SKM-1 (cell line): Measurements from ENCODE around the gene OXSR1.
"Not testable (repeated sequence)": the region's sequence is repeated elsewhere in the genome, so short reads cannot be mapped to it uniquely, and the experiment has no call there.

ENCODE experiments used
- DNase-seq: peaks from one replicate; lab custom pipeline; 2025; ENCODE audit not compliant: unreplicated experiment; lab: John Stamatoyannopoulos, UW

Gene OXSR1

DNA sequence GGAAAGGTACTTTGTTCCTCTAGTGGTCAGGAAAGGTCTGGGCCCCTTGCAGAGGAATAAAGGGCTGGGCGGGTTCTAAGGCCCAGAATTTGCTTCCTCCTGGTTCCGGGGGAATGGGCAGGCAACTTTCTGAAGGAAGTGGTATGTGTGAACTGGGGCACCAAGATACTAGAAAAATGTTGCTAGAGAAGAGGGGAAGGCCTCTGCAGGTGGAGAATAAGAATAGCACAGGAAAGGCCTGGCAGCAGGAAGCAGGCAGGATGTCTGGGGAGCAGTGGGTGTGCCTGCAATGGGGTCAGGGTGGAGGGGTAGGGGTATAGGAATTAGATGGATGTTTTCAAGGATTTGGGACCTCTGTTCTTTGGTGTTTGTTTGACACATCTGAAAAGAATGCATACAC lies 102.3 kb downstream of the OXSR1 start:
- DNase-seq = no peak

DNA sequence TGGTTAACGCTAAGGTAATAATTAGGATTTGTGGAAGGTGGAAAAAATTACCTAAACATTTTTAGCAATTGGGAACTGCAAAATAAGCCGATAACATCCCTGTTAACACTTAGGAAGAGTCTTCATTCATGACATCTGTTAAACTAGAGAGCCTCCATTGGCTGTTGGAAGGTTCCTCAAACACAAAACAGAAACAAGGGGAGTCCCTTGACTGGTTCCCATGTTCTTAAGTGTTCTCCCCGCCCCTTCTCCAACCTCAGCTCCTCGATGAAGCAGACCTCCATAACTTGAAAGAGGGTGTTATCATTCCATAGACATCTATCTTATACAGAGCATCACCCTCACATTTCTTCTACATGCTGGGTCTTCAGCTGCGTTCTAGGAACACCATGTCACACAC lies 102.8 kb downstream of the OXSR1 start:
- DNase-seq = no peak

DNA sequence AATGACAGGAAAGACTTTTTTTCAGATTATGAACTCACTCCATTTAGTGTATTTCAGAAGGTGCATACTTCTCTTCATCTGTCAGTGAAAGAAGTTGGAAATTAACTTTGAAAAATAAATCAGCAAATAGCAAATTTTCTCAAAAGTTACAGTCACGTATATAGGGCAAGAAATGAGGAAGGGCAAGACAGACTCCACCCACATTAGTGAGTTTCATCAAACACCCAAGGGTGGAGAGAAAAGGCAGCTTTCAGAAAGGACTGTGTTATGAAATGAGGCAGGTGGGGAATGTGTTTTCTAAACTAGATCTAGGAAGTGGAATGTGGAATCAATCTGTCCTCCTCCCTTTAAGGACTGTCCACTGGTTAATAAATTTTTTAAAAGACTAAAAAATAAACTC lies 103.2 kb downstream of the OXSR1 start:
- peak; percentile 53 for DNase-seq

DNA sequence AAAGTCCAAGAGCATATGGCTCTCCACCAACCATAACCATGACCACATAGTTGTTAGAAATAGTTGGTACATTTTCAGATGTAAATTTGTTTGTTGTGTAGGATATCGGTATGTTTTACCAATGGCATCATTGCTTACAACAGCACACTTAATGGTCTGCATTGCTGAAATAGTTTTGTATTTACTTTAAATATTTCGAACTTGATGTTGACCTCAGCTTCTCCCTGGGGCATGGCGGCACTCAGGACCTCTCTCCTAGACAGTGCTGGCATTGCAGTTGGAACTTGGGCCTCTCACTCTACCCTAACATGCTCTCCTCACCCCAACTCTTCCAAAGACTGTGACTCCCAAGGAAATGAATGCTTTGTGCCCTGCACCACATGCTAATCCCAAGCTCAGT lies 105.3 kb downstream of the OXSR1 start:
- no peak for DNase-seq

DNA sequence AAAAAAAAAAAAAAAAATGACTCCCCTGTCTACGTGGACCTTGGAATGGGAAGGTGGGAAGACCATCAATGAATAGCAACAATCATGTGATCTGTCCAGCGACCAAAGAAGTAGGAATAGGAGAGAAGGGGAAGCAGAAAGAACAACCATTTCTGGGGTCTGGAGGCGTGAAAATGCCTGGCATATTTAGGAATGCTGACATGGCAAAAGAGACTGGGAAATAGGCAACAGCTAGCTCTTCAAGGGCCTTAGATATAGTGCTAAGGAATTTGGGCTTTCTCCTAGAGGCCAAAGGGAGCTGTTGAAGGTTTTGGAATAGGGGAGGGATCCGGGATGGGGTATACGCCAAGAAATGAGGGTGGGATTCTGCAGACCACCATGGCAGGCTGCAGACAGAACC lies 106.2 kb downstream of the OXSR1 start:
- no peak for DNase-seq

DNA sequence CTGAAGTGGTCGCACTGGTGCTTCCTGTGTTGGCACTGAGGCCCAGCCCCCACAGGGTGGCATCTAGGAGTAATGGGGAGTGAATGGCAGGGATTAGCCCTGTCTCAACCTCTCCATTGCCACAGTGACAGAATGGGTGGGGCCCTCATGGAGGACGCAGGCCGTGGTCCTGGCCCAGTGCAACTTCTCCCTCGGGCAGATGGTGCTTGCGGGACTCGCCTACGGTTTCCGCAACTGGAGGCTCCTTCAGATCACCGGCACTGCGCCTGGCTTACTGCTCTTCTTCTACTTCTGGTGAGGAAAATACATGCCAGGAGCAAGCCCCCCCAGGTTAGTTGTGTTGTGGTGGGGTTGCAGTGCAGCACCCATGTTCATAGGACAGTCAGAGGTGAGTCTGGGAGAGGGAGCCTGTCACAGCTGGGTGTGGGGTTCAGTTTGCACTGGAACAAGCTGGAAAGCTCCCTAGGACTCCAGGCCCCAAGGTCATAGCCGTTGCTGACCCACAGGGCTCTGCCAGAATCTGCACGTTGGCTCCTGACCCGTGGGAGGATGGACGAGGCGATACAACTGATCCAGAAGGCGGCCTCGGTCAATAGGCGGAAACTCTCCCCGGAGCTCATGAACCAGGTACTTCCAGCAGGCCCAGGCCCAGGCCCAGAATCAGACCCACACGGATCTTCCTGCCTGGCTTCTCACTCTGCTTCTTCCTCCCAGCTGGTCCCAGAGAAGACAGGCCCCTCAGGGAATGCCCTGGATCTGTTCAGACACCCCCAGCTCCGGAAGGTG lies 109.7 kb downstream of the OXSR1 start:
- DNase-seq = no peak

DNA sequence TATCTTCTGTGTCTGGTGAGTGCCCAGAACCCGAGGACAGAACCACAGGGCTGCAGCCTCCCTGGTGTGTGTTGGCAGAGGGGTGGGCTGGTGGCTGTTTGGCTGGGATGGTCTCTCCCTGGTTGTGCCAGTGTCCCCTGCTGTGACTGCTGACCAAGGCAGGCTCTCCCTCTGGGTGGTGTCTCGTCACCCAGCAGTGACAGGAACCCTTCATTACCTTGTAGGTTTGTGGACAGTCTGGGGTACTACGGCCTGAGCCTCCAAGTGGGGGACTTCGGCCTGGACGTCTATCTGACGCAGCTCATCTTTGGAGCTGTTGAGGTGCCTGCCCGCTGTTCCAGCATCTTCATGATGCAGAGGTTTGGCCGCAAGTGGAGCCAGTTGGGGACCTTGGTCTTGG lies 110.3 kb downstream of the OXSR1 start:
- DNase-seq = no peak

DNA sequence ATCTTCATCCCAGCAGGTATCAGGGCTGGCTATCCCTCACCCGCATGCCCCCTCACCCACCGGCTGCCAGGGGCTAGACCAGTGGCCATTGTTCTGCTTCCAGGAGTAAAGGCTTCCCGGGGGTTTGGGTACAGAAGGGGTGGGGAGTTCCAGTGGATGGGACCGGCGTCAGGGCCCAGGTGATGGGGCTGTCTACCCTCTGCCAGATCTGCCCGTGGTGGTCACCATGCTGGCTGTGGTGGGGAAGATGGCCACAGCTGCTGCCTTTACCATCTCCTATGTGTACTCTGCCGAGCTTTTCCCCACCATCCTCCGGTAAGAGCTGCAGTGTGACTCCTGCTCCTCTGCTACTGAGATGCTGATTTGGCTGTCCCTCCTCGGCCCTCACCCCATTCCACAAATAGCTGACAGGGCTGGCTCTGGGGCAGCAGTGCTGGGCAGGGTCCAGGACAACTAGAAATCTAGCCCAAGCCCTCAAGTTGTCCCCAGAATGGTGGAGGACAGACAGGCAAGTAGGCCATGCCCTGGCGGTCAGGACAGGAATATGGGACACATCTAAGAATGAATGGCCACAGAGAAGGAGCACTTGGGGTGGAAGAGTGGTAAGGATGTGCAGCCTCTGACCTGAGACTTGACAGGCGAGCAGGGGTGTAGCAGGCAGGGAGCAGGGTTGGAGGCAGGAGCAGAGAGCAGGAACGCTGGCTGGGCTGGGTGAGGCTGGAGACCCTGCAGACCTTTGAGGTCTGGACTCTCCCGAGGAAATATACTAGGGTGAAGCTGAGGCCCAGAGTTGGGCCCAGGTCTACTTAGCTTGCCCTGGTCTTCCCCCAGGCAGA lies 111.0 kb downstream of the OXSR1 start:
- DNase-seq = no peak

DNA sequence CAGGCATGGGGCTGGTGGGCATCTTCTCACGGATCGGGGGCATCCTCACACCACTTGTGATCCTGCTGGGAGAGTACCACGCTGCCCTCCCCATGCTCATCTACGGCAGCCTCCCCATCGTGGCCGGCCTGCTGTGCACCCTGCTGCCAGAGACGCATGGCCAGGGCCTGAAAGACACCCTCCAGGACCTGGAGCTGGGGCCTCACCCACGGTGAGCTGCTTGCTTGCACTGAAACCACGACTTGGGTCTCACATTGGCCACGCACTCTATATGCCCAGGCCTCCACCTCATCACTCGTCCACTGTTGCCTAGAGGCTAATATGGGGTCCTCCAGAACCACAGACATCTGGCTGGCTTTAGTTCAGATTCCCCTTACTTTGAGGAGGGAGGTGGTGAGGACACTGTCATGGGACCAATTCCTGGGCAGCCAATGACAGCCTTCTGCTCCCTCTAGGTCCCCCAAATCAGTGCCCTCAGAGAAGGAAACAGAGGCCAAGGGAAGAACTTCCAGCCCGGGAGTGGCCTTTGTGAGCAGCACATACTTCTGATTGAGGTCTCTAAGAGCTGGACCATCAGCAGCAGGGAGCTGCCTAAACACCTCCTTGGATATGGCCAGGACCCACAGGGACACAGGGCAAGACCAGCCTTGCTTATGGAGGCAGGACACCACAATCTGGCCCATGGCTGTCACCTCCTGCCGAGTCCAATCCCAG lies 111.7 kb downstream of the OXSR1 start:
- no peak for DNase-seq

DNA sequence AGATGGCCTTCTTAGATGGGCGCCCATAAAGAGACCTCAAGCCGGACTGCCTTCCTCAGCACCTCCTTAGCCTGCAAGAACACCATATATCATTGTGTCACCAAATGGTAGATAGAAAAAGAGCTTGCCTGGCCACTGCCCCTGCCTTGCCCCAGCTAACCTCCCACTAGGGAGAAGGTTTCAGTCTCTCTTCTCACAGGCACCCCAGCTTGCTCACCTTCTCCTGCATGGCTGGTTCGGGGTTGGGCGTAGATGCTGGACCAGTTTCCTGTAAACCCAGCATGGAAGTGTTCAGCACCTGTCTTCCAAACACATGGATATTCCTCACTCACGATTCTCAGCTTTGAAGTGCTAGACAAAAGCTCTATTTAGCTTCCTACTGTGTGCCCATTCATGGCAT lies 113.5 kb downstream of the OXSR1 start:
- no peak for DNase-seq

DNA sequence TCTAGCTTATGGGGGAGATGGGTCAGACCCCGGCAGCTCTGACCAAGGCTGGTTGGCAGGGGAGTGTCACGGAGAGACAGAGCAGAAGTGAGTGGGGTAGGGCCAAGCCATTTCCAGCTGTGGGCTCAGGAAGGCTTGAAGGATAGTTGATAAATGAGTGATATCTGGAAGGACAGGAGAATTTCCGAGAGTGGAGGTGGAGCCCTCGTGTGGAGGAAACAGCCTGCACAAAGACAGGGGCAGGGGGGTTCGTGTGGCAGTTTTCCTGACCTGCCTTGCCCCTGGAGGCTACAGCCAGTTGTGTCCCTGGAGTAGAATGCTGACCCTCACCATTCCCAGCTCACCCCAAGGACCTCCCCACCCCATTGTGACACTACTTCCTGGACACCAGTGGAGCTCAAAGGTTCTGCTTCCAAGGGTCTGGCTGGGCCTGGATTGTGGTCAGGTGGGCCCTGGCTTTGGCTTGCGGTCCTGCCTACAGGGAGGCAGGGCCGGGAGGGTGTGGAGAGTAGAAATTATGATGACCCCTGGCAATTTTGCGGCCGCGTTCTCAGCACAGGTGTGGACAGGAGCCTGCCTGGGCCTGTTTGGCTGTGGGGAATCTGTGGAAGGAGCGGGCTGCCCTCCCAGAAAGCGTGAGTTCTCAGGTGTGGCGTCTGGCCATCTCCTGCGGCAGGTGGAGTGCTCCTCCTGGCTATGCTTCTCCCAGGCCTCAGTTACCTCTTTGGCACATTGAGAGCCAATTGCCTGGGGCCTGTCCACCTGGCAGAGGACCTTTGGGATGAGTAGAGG lies 116.8 kb downstream of the OXSR1 start, which contains the start of gene SLC22A14:
Gene SLC22A14, plus strand, starts transcription at position 400 of the 792 bp plus-strand sequence. CDS start 23,733 bp downstream, outside the sequence.
- DNase-seq = no peak

DNA sequence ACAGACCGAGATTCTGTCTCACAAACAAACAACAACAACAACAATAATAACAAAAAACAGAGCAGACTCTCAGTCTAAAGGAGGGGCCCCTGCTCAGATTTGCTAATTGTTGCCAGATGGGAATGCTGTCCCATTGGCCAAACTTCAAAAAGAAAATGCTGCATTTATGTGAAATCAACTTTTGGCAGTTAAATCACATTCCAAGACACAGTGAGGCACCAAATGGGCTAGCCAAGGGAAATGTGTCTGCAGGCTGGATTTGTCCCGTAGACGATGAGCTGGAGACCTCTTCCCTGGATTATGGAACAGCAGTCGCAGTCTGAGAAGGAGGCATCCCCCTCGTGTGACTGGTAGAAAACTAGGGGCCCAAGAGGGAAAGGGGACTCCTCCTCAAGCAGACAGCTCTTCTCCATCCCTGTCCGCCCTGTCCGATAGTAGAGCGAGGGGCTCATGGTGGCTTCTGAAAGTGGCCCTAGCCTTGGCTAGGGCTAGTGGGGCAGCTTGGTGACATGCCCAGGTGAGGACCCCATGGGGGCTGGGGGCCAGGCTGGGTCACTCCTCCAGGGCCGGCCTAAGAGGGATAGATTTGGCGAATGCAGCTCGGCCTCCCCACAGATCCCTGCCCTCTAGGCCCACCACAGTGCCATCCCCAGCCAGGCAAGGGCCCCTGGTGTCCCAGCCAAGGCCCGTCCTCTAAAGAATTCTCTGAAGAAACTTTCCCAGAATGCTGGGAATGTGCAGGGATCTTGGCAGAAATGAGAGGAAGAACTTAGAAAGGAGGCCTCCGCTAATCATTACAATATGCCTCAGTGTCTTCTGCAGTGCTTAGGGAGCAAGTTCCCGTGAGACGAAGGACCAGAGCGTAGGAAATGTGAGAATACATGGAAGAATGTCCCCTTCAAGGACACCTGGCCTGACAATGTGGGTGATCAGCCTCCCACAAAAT lies 118.7 kb downstream of the OXSR1 start:
- no peak for DNase-seq

DNA sequence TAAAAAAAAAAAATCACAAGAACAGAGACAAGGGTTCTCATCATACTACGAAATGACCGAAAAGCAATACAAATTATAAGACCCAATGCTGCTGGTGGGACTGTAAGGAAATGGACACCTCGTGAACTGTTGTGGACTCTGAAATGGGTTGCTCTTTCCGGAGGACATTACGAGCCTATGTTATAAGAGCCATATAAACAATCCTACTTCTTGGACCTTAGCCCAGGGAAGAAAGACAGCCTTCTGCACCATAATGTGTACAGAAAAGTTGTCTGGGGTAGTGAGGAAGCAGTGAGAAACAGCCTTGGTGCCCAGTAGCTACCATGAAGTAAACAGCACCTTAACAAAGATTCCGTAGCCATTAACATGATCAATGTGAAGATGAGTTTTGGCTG lies 119.4 kb downstream of the OXSR1 start:
- no peak for DNase-seq

DNA sequence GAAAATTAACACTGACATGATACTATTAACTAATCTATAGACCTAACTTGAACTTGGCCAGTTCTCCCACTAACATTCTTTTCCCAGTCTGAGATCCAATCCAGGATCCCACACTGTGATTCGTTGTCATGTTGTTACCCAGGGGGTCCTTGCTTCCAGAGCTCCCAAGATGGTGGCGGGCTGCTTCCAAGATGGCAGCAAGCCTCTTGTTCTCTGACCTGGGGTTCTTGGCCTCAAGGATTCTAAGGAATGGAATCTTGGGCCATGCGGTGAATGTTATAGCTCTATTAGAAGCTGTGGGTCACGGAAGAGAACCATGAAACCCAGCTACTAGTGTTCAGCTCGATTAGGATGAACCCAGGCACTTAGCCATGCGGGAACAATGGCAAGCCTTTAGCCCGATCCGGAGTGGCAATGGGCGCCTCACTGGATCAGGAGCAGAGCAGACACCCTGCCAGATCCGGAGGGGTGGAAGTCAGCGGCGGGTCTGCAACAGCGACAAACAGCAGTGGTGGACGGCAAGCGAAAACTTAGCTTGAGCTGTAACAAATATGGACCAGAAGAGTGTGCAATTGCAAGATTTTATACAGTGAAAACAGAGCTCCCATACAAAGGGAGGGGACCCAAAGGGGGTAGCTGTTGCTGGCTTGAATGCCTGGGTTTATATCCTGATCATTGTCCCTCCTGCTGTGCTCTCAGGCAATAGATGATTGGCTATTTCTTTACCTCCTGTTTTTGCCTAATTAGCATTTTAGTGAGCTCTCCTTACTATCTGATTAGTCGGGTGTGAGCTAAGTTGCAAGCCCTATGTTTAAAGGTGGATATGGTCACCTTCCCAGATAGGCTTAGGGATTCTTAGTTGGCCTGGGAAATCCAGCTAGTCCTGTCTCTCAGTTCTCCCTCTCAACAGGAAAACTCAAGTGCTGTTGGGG lies 124.2 kb downstream of the OXSR1 start:
- not testable (repeated sequence) for DNase-seq

DNA sequence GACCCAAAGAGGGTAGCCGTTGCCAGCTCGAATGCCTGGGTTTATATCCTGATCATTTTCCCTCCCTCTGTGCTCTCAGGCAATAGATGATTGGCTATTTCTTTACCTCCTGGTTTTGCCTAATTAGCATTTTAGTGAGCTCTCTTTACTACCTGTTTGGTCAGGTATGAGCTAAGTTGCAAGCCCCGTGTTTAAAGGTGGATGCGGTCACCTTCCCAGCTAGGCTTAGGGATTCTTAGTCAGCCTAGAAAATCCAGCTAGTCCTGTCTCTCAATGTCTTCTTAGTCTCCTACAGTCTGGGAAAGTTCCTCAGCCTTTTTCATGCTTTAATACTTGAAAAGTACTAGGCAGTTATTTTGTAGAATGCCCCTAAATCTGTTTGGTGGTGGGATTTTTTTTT lies 131.7 kb downstream of the OXSR1 start:
- DNase-seq = not testable (repeated sequence)

DNA sequence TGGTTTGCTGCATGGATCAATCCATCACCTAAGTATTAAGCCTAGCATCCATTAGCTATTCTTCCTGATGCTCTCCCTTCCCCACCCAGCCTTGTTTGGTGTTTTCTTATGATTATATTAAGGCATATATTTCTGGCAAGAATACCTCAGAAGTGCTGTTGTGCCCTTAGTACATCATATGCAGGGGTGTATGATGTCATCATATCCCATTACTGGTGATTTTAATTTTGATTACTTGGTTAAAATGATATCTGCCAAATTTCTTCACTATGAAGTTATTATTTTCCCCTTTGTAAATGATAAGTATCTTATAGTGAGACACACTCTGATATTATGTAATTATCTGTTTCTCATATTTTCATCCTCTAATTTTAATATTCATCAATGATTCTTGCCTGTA lies 132.2 kb downstream of the OXSR1 start:
- DNase-seq = no peak

DNA sequence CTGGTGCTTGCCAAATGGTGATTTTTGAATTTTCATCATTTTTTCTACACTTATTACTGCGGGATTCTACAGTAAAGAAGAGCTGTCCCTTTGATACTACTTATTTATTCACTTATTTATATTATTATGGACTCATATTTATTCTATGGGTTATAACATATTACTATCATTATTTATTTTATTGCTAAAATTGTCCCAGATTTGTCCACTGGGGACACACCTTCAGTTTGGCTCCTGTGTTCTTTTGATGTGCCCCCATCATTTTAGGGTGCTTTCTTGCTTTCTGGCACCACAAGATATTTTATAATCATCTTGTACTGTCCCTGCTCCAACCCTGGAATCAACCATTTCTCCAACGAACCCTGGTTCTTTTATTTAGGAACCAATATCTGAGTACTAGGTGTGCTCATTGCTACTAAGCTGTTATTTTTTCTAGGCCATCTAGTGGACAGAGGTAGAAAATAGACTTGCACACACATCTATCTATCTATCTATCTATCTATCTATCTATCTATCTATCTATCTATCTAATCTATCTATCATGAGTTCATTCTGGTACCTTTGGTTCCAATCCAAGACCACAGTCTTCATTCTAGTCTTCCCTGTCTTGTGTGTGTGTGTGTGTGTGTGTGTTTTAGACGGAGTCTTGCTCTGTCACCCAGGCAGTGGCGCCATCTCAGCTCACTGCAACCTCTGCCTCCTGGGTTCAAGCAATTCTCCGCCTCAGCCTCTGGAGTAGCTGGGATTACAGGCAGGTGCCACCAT lies 132.8 kb downstream of the OXSR1 start:
- DNase-seq = no peak
